ENCODE measurements around the gene ACSS2. TPM values are rescaled to one million over a fixed set of nuclear protein-coding genes. Genes with fewer than 3 reads are reported as not detected.

ACSS2 gene, protein sequence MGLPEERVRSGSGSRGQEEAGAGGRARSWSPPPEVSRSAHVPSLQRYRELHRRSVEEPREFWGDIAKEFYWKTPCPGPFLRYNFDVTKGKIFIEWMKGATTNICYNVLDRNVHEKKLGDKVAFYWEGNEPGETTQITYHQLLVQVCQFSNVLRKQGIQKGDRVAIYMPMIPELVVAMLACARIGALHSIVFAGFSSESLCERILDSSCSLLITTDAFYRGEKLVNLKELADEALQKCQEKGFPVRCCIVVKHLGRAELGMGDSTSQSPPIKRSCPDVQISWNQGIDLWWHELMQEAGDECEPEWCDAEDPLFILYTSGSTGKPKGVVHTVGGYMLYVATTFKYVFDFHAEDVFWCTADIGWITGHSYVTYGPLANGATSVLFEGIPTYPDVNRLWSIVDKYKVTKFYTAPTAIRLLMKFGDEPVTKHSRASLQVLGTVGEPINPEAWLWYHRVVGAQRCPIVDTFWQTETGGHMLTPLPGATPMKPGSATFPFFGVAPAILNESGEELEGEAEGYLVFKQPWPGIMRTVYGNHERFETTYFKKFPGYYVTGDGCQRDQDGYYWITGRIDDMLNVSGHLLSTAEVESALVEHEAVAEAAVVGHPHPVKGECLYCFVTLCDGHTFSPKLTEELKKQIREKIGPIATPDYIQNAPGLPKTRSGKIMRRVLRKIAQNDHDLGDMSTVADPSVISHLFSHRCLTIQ
- total RNA-seq = 29.7 and 45.1 TPM in 2 replicates

GRCh38 chr20:34876406-34877282 lies at the start of gene ACSS2:
ACSS2 (plus strand) TSS chr20:34876612; CDS start chr20:34876646, 34 bp downstream.
- DNase-seq (ENCODE audit: low read depth) (no peak), FAIRE-seq (no peak)
- Histone ChIP-seq H3K27me3 (ENCODE audit: control insufficient read depth, insufficient read depth, low read length) (peaks cover 2% of the 10 kb centered on the region), H3K4me3 (ENCODE audit: low read depth, low read length) (peak within 1 kb of the TSS; percentile 63), H3K36me3 (ENCODE audit: control insufficient read depth, insufficient read depth, low read length) (no peaks in the 10 kb centered on the region)
- no peak for TF ChIP-seq CTCF (IDR thresholded peaks at IDR 0.05; ENCODE audit: insufficient read depth, low read length, severe bottlenecking)

- no peak for FAIRE-seq
Measured at GRCh38 chr20:34829191-34829590, 47.2 kb upstream of the ACSS2 start.

DNA sequence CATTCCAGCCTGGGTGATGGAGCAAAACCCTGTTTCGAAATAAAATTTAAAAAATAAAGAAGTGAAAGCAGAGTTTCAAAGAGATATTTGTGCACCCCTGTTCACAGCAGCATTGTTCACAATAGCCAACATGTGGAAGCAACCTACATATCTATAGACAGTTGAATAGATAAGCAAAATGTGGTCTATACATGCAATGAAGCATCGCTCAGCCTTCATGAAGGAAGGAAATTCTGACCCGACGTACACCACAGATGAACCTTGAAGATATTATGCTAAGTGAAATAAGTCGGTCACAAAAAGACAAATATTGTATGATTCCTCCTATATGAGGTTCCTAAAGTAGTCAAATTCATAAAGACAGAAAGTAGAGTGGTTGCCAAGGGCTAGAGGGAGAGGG lies 44.5 kb upstream of the ACSS2 start:
- Histone ChIP-seq H3K27me3 (ENCODE audit: control insufficient read depth, insufficient read depth, low read length) (peaks cover 6% of the 10 kb centered on the region), H3K36me3 (ENCODE audit: control insufficient read depth, insufficient read depth, low read length) (no peaks in the 10 kb centered on the region), H3K4me3 (ENCODE audit: low read depth, low read length) (no peak overlapping the region)
- FAIRE-seq = no peak
- no peak for TF ChIP-seq CTCF (IDR thresholded peaks at IDR 0.05; ENCODE audit: insufficient read depth, low read length, severe bottlenecking)
- DNase-seq (ENCODE audit: low read depth) = no peak

More at GRCh38 chr20:34829191-34829590, 47.2 kb upstream of the ACSS2 start:
- H3K36me3 ChIP-seq (ENCODE audit: control insufficient read depth, insufficient read depth, low read length) = no peaks in the 10 kb centered on the region
- DNase-seq (ENCODE audit: low read depth) = no peak
- H3K4me3 ChIP-seq (ENCODE audit: low read depth, low read length) = no peak overlapping the region
- peaks cover 6% of the 10 kb centered on the region for H3K27me3 ChIP-seq (ENCODE audit: control insufficient read depth, insufficient read depth, low read length)
- no peak for TF ChIP-seq CTCF (IDR thresholded peaks at IDR 0.05; ENCODE audit: insufficient read depth, low read length, severe bottlenecking)

GRCh38 chr20:34834459-34834893 lies 41.9 kb upstream of the ACSS2 start:
- H3K36me3 ChIP-seq (ENCODE audit: control insufficient read depth, insufficient read depth, low read length) = no peaks in the 10 kb centered on the region
- peaks cover 6% of the 10 kb centered on the region for H3K27me3 ChIP-seq (ENCODE audit: control insufficient read depth, insufficient read depth, low read length)
- DNase-seq (ENCODE audit: low read depth) (peak; percentile 54), FAIRE-seq (no peak)
- no peak overlapping the region for H3K4me3 ChIP-seq (ENCODE audit: low read depth, low read length)
- TF ChIP-seq CTCF (IDR thresholded peaks at IDR 0.05; ENCODE audit: insufficient read depth, low read length, severe bottlenecking) = peak; percentile 14

- no peak overlapping the region for H3K4me3 ChIP-seq (ENCODE audit: low read depth, low read length)
- FAIRE-seq = no peak
- H3K36me3 ChIP-seq (ENCODE audit: control insufficient read depth, insufficient read depth, low read length) = no peaks in the 10 kb centered on the region
- DNase-seq (ENCODE audit: low read depth) = no peak
- no peak for TF ChIP-seq CTCF (IDR thresholded peaks at IDR 0.05; ENCODE audit: insufficient read depth, low read length, severe bottlenecking)
- peaks cover 1% of the 10 kb centered on the region for H3K27me3 ChIP-seq (ENCODE audit: control insufficient read depth, insufficient read depth, low read length)
Measured at GRCh38 chr20:34842143-34842542, 34.3 kb upstream of the ACSS2 start.

Measured in bronchial epithelial cell (primary cell).